Left lobe of liver (tissue), 2 donors: ENCODE measurements around the gene SDK2. TPM values are rescaled to one million over a fixed set of nuclear protein-coding genes. Genes with fewer than 3 reads are reported as not detected.
A peak's percentile ranks its signal among the peaks of the same experiment; 100 is the strongest.

Experiments
- ATAC-seq: fragments of 200-7000 bp; cut with Tn5 transposase; one replicate; pipeline ENCODE4 v1.9.1; 2020; ENCODE audit warnings: mild to moderate bottlenecking, moderate library complexity
- DNase-seq: peaks from one replicate; pipeline ENCODE4 v3.0.0-alpha.2; 2020; ENCODE audit warnings: low spot score
- total RNA-seq: library from RNA; stranded (reverse); gene quantifications from one replicate; pipeline ENCODE4 v1.2.1, GENCODE V29; 2021
- donor health status: DM: no; HTN: no; CAD: no; lungs with moderate emphysema.
- donor health status: DM: no; HTN: yes; CAD: no.

SDK2 gene
- total RNA-seq, 1 donor from 2014 or later, result 0.15 TPM

DNA sequence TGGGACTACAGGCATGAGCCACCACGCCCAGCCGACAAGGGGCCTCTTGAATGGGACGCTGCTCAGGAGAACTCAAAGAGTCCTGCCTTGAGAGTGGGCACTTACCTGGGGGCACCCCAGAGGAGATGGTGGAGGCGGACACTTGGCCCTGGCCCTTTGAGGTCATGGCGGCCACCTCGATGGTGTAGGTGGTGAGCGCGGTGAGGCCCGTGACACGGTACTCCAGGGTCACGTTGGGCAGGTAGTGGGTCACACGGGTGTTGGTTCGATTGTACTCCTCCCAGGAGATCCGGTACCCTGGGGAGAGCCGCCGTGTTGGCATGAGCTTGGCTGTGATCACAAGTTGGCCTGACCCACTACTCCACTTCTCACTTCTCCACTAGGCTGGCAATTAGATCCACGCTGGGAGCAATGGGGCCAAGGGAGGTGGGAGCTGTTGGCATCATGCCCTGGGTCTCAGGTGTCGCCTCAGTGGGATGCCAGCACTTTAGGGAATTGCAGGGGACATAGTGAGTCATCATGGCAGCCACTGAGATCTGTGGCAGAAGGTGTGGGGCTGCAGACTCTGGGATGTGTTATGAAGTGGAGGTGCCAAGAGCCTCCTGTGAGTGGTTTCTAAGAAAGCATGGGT is 243.2 kb downstream of the SDK2 start:
- no peak for ATAC-seq

DNA sequence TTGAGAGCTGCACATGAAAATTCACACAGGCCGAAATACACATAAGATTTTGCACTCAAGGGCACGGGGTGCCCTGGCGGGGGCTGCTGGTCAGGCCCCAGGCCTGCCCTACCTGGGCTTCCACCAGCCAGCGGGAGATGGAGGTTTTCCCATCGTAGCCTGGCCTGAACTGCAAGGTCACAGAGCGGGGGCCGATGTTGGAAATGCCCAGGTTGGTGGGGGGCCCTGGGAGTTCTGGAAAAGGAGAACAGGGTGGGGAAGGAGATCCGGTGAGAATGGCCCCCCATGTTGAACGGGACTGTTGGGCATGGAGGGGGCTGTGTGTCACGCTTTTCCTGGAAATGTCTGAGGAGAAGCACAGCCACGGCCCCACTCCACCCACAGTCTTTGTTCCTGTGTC is 245.2 kb downstream of the SDK2 start:
- DNase-seq (no peak), ATAC-seq (no peak)

More for the DNA sequence above, 243.2 kb downstream of the SDK2 start:
- no peak for DNase-seq

GRCh38 chr17:73397856-73398540 is 246.2 kb downstream of the SDK2 start:
- no peak for DNase-seq
- no peak for ATAC-seq

DNA sequence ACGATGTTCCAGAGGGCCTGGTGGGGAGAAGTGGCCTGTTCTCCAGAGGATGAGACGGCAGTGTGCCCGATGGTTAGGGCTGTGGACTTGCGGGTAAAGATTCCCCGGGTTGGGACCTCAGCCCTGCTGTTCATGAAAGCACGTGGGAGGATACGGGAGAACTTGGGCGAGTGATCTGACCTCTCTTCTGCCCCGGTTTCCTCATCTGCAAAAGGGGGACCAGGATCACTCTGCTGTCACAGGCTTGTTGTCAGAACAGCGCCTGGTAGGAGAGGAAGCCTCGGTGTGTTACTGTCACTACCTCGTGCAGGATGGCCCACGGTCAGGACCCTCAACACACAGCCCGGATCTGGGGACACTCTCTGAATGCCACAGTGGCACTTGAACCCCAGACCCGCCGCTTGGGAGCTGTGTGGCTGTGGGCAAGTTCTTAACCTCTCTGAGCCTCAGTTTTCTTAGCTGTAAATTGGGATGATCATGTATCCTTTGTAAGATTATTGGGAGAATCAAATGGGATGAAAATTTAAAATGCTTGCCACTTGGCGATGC is 246.9 kb downstream of the SDK2 start:
- DNase-seq (no peak), ATAC-seq (no peak)

- ATAC-seq (no peak), DNase-seq (no peak)
Observed at GRCh38 chr17:73396431-73397277, 247.6 kb downstream of the SDK2 start.

- DNase-seq (no peak), ATAC-seq (no peak)
Observed at GRCh38 chr17:73394512-73395450, 249.5 kb downstream of the SDK2 start.

- ATAC-seq (no peak), DNase-seq (no peak)
Observed at GRCh38 chr17:73393962-73394361, 250.3 kb downstream of the SDK2 start.

- DNase-seq (no peak), ATAC-seq (no peak)
Observed at GRCh38 chr17:73393381-73393780, 250.9 kb downstream of the SDK2 start.

GRCh38 chr17:73391331-73392265 is 252.6 kb downstream of the SDK2 start:
- no peak for ATAC-seq
- DNase-seq, result no peak

DNA sequence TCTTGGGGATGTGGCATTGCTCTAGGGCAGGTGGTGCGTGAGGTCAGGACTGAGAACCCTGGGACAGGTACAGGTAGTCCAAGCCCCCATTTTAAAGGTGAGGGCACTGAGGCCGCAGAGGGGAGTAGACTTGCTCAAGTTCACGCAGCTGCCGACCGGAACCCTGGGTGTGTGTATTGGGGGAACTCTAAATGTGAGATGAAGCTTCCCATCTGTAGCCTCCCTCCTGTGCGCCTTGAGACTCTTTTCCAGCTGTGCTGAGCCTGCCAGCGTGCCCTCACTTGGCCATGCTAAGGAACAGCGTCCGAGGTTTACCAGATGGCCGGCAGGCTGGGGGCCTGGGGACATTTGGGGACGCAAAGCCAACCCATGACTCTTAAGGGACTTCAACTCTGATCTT is 253.4 kb downstream of the SDK2 start:
- DNase-seq, result no peak
- ATAC-seq, result no peak

- ATAC-seq (no peak), DNase-seq (no peak)
Observed at GRCh38 chr17:73390221-73390620, 254.0 kb downstream of the SDK2 start.

DNA sequence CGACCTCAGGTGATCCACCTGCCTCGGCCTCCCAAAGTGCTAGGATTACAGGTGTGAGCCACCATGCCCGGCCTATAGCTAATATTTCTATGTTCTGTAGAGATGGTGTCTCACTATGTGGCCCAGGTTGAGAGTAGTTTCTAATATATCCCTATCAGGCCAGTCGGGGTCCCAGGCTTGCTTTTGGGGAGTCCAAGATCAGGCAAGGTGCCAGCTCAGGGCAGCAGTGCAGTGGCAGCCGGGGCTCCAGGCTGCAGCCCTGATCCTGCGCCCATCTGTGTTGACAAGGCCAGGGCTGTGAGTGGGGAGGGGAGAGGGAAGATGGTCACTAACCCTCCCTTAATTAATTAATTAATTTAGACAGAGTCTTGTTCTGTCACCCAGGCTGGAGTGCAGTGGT is 254.8 kb downstream of the SDK2 start:
- ATAC-seq, result no peak
- DNase-seq, result no peak

GRCh38 chr17:73388578-73388905 is 255.7 kb downstream of the SDK2 start:
- ATAC-seq, result no peak

DNA sequence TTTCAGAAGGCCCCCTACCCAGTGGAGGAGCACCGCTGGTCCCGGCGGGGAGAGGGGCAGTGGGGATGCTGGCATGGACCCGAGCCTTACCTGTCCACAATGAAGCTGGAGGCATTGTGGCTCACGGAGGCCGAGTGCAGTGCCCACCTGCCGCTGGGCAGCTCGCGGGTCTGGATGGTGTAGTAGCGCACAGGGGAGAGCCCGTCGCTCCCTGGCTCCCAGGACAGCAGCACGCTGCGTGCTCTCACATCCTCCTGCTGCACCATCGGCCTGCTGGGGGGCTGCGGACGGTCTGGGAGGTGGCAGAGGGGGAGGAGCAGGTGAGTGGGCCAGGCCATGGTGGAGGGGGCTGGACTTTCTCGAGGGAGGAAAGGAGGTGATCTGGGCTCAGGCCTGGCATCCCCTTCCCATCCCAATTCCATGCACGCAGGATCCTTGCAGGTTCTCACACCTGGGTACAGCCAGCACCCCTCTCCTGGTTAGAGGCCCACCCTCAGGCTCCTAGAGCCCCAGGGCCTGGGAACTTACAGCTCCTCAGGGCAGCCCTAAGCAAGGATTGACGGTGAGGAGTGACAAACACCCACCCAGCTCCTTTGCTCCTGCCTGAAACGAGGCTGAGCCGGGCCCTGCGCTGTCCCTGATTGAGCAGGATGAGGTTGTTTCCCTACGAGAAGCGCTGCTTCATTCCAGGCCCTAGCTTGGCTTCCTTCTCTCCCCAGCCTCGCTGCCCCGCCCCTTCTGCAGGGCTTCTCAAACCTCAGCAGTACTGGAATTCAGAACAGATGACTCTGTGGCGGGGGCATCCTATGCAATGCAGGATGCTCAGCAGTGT is 256.3 kb downstream of the SDK2 start:
- DNase-seq (no peak), ATAC-seq (no peak)

More at GRCh38 chr17:73388578-73388905, 255.7 kb downstream of the SDK2 start:
- DNase-seq, result no peak

DNA sequence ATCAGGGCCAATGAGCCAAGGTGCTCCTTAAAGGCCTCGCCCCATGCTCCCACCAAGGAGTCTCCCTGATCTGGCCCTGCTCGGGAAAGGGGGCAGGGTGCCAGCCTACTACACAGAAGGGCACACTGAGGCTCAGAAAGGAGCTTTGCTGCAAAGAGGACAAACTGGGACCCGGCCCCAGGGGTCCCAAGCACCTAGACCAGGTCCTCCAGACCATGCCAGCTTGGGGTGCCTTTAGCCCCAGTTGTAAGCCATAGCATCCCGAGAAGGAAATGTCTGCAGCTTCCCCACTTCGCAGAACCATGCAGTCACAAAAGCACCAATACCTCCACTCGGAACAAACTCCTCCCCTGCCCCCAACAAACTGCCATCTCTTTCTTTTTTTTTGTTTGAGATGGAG is 257.7 kb downstream of the SDK2 start:
- DNase-seq, result no peak
- no peak for ATAC-seq

- no peak for ATAC-seq
- DNase-seq, result no peak
Observed at GRCh38 chr17:73384926-73385325, 259.3 kb downstream of the SDK2 start.

DNA sequence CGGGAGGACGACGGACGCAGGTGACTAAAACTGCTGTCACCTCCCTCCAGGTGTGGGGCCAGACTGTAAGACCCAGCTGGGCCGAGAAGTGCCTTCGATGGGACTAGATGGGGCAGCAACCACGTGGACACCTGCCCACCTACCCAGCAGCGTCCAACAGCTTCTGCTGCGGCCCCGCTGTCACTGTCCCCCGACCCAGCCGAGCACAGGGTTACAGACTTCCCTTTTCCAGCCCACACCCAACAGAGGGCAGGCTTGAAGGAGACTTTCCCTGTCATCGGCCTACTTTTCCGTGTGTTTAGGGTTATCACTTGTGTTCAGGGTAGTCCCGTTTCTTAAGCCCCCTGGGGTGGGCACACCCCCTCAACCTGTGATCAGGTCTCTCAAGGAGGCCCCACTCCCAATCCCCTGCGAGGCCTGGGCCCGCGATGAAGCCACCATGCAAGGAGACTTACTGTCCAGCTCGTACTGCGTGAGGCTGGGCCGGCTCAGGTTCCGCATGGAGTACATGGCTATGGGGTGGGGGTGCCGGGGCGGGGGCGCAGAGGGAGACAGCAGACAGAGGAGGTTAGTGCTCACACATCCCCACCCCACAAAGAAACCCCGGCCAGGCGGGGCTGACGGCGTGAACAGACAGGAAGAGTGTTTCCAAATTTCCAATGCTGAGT is 263.7 kb downstream of the SDK2 start:
- no peak for DNase-seq
- no peak for ATAC-seq

- DNase-seq, result no peak
- ATAC-seq, result peak; percentile 24
Observed at GRCh38 chr17:73379826-73380225, 264.4 kb downstream of the SDK2 start.
